Small intestine (tissue), 7 donors: ENCODE measurements around the gene PDCD1LG2. TPM values are rescaled to one million over a fixed set of nuclear protein-coding genes. Genes with fewer than 3 reads are reported as not detected.
"Not testable (repeated sequence)": the region's sequence is repeated elsewhere in the genome, so short reads cannot be mapped to it uniquely, and the experiment has no call there.

Experiments
- DNase-seq, 2 donors: peaks; one replicate each; pipeline versions ENCODE4 v3.0.0 to v3.0.0-alpha.2; 2013
- FAIRE-seq: peaks from 2 replicates; lab custom pipeline; 2012; peaks lifted over from hg19 to GRCh38; lab: Jason Lieb, UNC
- H3K27ac ChIP-seq, 3 donors: one replicate each; pipeline ENCODE4 v1.5.1; 2013; ENCODE audit warnings: low read length in 2 of 3, mild to moderate bottlenecking in 2 of 3, control low read depth in 1 of 3, inconsistent platforms in 1 of 3, low read depth in 1 of 3, moderate library complexity in 1 of 3
- H3K27me3 ChIP-seq, 3 donors: one replicate each; pipeline ENCODE4 v1.6.1; 2013; ENCODE audit warnings: low read length in 3 of 3, inconsistent platforms in 1 of 3; ENCODE audit not compliant: control insufficient read depth in 3 of 3, insufficient read depth in 3 of 3
- H3K36me3 ChIP-seq, 3 donors: one replicate each; pipeline ENCODE4 v1.6.1; 2013; ENCODE audit warnings: low read length in 3 of 3, inconsistent platforms in 1 of 3, low read depth in 1 of 3, mild to moderate bottlenecking in 1 of 3, moderate library complexity in 1 of 3; ENCODE audit not compliant: control insufficient read depth in 3 of 3, insufficient read depth in 2 of 3
- H3K4me1 ChIP-seq, 3 donors: one replicate each; pipeline ENCODE4 v1.6.1; 2013; ENCODE audit warnings: low read length in 2 of 3, inconsistent platforms in 1 of 3, low read depth in 1 of 3, mild to moderate bottlenecking in 1 of 3, moderate library complexity in 1 of 3; ENCODE audit not compliant: control insufficient read depth in 3 of 3, insufficient read depth in 2 of 3
- H3K4me3 ChIP-seq, 3 donors: one replicate each; pipeline ENCODE4 v1.5.1; 2013; ENCODE audit warnings: low read length in 3 of 3, control low read depth in 1 of 3, inconsistent platforms in 1 of 3, low read depth in 1 of 3, mild to moderate bottlenecking in 1 of 3, moderate library complexity in 1 of 3
- H3K9me3 ChIP-seq, 2 donors: one replicate each; pipeline ENCODE4 v1.6.1; 2013; ENCODE audit warnings: low read depth in 1 of 2, low read length in 1 of 2; ENCODE audit not compliant: control insufficient read depth in 2 of 2, insufficient read depth in 1 of 2
- WGBS, 3 donors: extraction: QIAGEN DNeasy Blood & Tissue Kit; methylation state at CpG; one replicate each; pipeline ENCODE4 v1.1.7; 2013; 5-methylcytosine and 5-hydroxymethylcytosine counted together
- polyA plus RNA-seq, 4 donors: library from polyadenylated mRNA; stranded (reverse) in 3 of 4; unstranded in 1 of 4; fragments of 200-250 nt in 3 of 4; fragments of 120-200 nt in 1 of 4; gene quantifications; one replicate each; pipeline versions ENCODE4 v1.2.1 to v1.2.3, GENCODE V29; 2013
- donor health status: healthy with polysubstance abuse.
- donor health status: control.
- donor health status: control.
- donor health status: Bipolar disorder and iron deficiency.
- donor health status: healthy.

The PDCD1LG2 gene
- polyA plus RNA-seq, 4 donors, result 0.42 to 0.52 TPM; not detected in 2

- Histone ChIP-seq H3K27ac (no peak overlapping the region), H3K4me1 (no peaks in the 10 kb centered on the region), H3K9me3 (no peaks in the 10 kb centered on the region), H3K27me3 (no peaks in the 10 kb centered on the region), H3K36me3 (no peaks in the 10 kb centered on the region), H3K4me3 (no peak overlapping the region)
- no peak for FAIRE-seq
- DNase-seq, result no peak
- 81 to 93% (median 89%) methylated on average over 9 of the region's 9 CpGs for WGBS, 3 donors
Measured at GRCh38 chr9:5488221-5489008, 21.9 kb upstream of the PDCD1LG2 start.

GRCh38 chr9:5489630-5490490 lies 20.5 kb upstream of the PDCD1LG2 start:
- Histone ChIP-seq H3K4me3 (no peak overlapping the region), H3K4me1 (no peaks in the 10 kb centered on the region), H3K27me3 (no peaks in the 10 kb centered on the region), H3K36me3 (no peaks in the 10 kb centered on the region), H3K9me3 (no peaks in the 10 kb centered on the region), H3K27ac (no peak overlapping the region)
- 84 to 89% (median 87%) methylated on average over 9 of the region's 9 CpGs for WGBS, 3 donors
- FAIRE-seq, result no peak
- no peak for DNase-seq

GRCh38 chr9:5492965-5493678 lies 17.2 kb upstream of the PDCD1LG2 start:
- Histone ChIP-seq H3K4me1 (no peaks in the 10 kb centered on the region), H3K4me3 (no peak overlapping the region), H3K9me3 (no peaks in the 10 kb centered on the region), H3K36me3 (no peaks in the 10 kb centered on the region), H3K27ac (no peak overlapping the region), H3K27me3 (no peaks in the 10 kb centered on the region)
- WGBS, 3 donors, result 43 to 93% (median 46%) methylated on average over 1 of the region's 1 CpG
- FAIRE-seq, result no peak
- DNase-seq, result no peak

GRCh38 chr9:5493679-5494511 lies 16.4 kb upstream of the PDCD1LG2 start:
- no peaks in the 10 kb centered on the region for H3K4me1 ChIP-seq
- DNase-seq (no peak), FAIRE-seq (no peak)
- H3K27me3 ChIP-seq, result no peaks in the 10 kb centered on the region
- H3K9me3 ChIP-seq, result no peaks in the 10 kb centered on the region
- no peaks in the 10 kb centered on the region for H3K36me3 ChIP-seq
- H3K27ac ChIP-seq, result peak overlapping the region in 2 of 3 donors; percentile 8 to 81
- WGBS, 3 donors, result 73 to 79% (median 77%) methylated on average over 8 of the region's 8 CpGs
- no peak overlapping the region for H3K4me3 ChIP-seq

- not testable (repeated sequence) for H3K27ac ChIP-seq, H3K36me3 ChIP-seq, H3K4me3 ChIP-seq, H3K9me3 ChIP-seq, DNase-seq, FAIRE-seq, H3K27me3 ChIP-seq, H3K4me1 ChIP-seq
- 57 to 73% (median 69%) methylated on average over 3 of the region's 3 CpGs for WGBS, 3 donors
Measured at GRCh38 chr9:5494765-5495164, 15.6 kb upstream of the PDCD1LG2 start.

GRCh38 chr9:5499157-5499556 lies 11.2 kb upstream of the PDCD1LG2 start:
- no peak overlapping the region for H3K4me3 ChIP-seq
- H3K27ac ChIP-seq, result no peak overlapping the region
- no peaks in the 10 kb centered on the region for H3K27me3 ChIP-seq
- FAIRE-seq (no peak), DNase-seq (no peak)
- no peaks in the 10 kb centered on the region for H3K36me3 ChIP-seq
- no peaks in the 10 kb centered on the region for H3K9me3 ChIP-seq
- WGBS, 3 donors, result 95 to 100% (median 97%) methylated on average over 1 of the region's 1 CpG
- H3K4me1 ChIP-seq, result no peaks in the 10 kb centered on the region

- FAIRE-seq (no peak), DNase-seq (no peak)
- H3K27ac ChIP-seq, result no peak overlapping the region
- no peaks in the 10 kb centered on the region for H3K27me3 ChIP-seq
- no peak overlapping the region for H3K4me3 ChIP-seq
- WGBS, 3 donors, result 69 to 88% (median 79%) methylated on average over 4 of the region's 4 CpGs
- H3K36me3 ChIP-seq, result no peaks in the 10 kb centered on the region
- no peaks in the 10 kb centered on the region for H3K9me3 ChIP-seq
- H3K4me1 ChIP-seq, result no peaks in the 10 kb centered on the region
Measured at GRCh38 chr9:5499889-5500398, 10.4 kb upstream of the PDCD1LG2 start.
